ENCODE results near the gene TSFM.
A peak's percentile ranks its signal among the peaks of the same experiment; 100 is the strongest.

The TSFM gene

GRCh38 chr12:57840726-57841125 lies 58.1 kb downstream of the TSFM start:
- H3K27ac ChIP-seq = no peak overlapping the region
- TF ChIP-seq CTCF (IDR thresholded peaks at IDR 0.05) = no peak
- TF ChIP-seq ZFX (IDR thresholded peaks at IDR 0.05; ENCODE audit: borderline replicate concordance) = no peak

- TF ChIP-seq ZFX (IDR thresholded peaks at IDR 0.05; ENCODE audit: borderline replicate concordance) (no peak), CTCF (IDR thresholded peaks at IDR 0.05) (no peak)
- H3K27ac ChIP-seq = no peak overlapping the region
Measured at GRCh38 chr12:57841445-57841844, 58.9 kb downstream of the TSFM start.

GRCh38 chr12:57842342-57843294 lies 60.0 kb downstream of the TSFM start:
- no peak overlapping the region for H3K27ac ChIP-seq
- no peak for TF ChIP-seq CTCF (IDR thresholded peaks at IDR 0.05)
- no peak for TF ChIP-seq ZFX (IDR thresholded peaks at IDR 0.05; ENCODE audit: borderline replicate concordance)

GRCh38 chr12:57844709-57845477 lies 62.3 kb downstream of the TSFM start:
- H3K27ac ChIP-seq = peak overlapping the region; percentile 91
- TF ChIP-seq ZFX (IDR thresholded peaks at IDR 0.05; ENCODE audit: borderline replicate concordance) (no peak), CTCF (IDR thresholded peaks at IDR 0.05) (no peak)

- H3K27ac ChIP-seq = peak overlapping the region; percentile 91
- TF ChIP-seq CTCF (IDR thresholded peaks at IDR 0.05) (no peak), ZFX (IDR thresholded peaks at IDR 0.05; ENCODE audit: borderline replicate concordance) (no peak)
Measured at GRCh38 chr12:57845478-57846284, 63.1 kb downstream of the TSFM start.

- H3K27ac ChIP-seq = peak overlapping the region; percentile 91
- TF ChIP-seq CTCF (IDR thresholded peaks at IDR 0.05) (no peak), ZFX (IDR thresholded peaks at IDR 0.05; ENCODE audit: borderline replicate concordance) (no peak)
Measured at GRCh38 chr12:57846285-57846576, 63.6 kb downstream of the TSFM start.

Measured in 22Rv1 (cell line).